Glutamatergic neuron (in vitro differentiated cells): Measurements from ENCODE around the gene CPD. TPM values are rescaled to one million over a fixed set of nuclear protein-coding genes. Genes with fewer than 3 reads are reported as not detected.
"Not testable (repeated sequence)": the region's sequence is repeated elsewhere in the genome, so short reads cannot be mapped to it uniquely, and the experiment has no call there.

ENCODE experiments used
- DNase-seq: peaks from one replicate; pipeline ENCODE4 v3.0.0; 2022
- H3K27ac Mint-ChIP-seq: one replicate; pipeline ENCODE4 v1.8.0; 2020; ENCODE audit warnings: mild to moderate bottlenecking, mixed read lengths, inconsistent platforms; ENCODE audit not compliant: unreplicated experiment
- H3K27me3 Mint-ChIP-seq: one replicate; pipeline ENCODE4 v1.8.0; 2020; ENCODE audit warnings: mild to moderate bottlenecking, moderate library complexity, mixed read lengths, inconsistent platforms; ENCODE audit not compliant: unreplicated experiment
- H3K36me3 Mint-ChIP-seq: one replicate; pipeline ENCODE4 v1.8.0; 2020; ENCODE audit warnings: mild to moderate bottlenecking, mixed read lengths, inconsistent platforms; ENCODE audit not compliant: unreplicated experiment
- H3K4me1 Mint-ChIP-seq: one replicate; pipeline ENCODE4 v1.8.0; 2020; ENCODE audit warnings: mild to moderate bottlenecking, low read depth, mixed read lengths, inconsistent platforms; ENCODE audit not compliant: unreplicated experiment
- H3K4me3 Mint-ChIP-seq: one replicate; pipeline ENCODE4 v1.8.0; 2020; ENCODE audit warnings: mild to moderate bottlenecking, mixed read lengths, inconsistent platforms; ENCODE audit not compliant: unreplicated experiment
- H3K9me3 Mint-ChIP-seq: one replicate; pipeline ENCODE4 v1.8.0; 2020; ENCODE audit warnings: mild to moderate bottlenecking, moderate library complexity, mixed read lengths, inconsistent platforms; ENCODE audit not compliant: unreplicated experiment
- total RNA-seq: library from RNA; stranded (reverse); fragmentation: NEBNext Ultra II Directional; extraction: Animal tissue kit (Norgen Biotek cat#: 25700); gene quantifications from one replicate; pipeline ENCODE4 v1.2.1, GENCODE V29; 2021; ENCODE audit not compliant: unreplicated experiment
- TF ChIP-seq, protein P1 (sequence below): fragments of 200-600 bp; sonication (generic); IDR thresholded peaks from one replicate; pipeline ENCODE4 v1.5.0; 2021; ENCODE audit not compliant: partially characterized antibody, unreplicated experiment

CPD gene
- total RNA-seq, 1 donor from 2014 or later, result 29.8 TPM

DNA sequence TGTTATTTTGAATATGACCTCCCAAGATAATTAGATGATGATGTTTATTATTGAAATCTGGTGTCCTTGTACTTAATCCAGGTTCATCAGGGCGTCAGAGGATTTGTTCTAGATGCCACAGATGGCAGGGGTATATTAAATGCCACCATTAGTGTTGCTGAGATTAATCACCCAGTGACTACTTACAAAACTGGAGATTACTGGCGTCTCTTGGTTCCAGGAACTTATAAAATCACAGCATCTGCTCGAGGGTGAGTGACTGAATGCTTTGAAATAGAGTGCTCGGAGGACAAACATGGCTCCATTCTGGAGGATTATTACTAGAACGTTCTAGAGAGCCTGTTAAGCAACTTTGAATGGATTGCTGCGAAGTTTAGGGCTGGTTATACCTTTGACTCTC, 65.0 kb downstream of the CPD start:
- H3K27me3 Mint-ChIP-seq, result no peaks in the 10 kb centered on the region
- no peaks in the 10 kb centered on the region for H3K9me3 Mint-ChIP-seq
- no peak overlapping the region for H3K27ac Mint-ChIP-seq
- TF ChIP-seq, protein P1, sequence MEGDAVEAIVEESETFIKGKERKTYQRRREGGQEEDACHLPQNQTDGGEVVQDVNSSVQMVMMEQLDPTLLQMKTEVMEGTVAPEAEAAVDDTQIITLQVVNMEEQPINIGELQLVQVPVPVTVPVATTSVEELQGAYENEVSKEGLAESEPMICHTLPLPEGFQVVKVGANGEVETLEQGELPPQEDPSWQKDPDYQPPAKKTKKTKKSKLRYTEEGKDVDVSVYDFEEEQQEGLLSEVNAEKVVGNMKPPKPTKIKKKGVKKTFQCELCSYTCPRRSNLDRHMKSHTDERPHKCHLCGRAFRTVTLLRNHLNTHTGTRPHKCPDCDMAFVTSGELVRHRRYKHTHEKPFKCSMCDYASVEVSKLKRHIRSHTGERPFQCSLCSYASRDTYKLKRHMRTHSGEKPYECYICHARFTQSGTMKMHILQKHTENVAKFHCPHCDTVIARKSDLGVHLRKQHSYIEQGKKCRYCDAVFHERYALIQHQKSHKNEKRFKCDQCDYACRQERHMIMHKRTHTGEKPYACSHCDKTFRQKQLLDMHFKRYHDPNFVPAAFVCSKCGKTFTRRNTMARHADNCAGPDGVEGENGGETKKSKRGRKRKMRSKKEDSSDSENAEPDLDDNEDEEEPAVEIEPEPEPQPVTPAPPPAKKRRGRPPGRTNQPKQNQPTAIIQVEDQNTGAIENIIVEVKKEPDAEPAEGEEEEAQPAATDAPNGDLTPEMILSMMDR, result no peak
- H3K36me3 Mint-ChIP-seq, result no peaks in the 10 kb centered on the region
- H3K4me3 Mint-ChIP-seq, result no peak overlapping the region
- no peak for DNase-seq
- no peaks in the 10 kb centered on the region for H3K4me1 Mint-ChIP-seq

DNA sequence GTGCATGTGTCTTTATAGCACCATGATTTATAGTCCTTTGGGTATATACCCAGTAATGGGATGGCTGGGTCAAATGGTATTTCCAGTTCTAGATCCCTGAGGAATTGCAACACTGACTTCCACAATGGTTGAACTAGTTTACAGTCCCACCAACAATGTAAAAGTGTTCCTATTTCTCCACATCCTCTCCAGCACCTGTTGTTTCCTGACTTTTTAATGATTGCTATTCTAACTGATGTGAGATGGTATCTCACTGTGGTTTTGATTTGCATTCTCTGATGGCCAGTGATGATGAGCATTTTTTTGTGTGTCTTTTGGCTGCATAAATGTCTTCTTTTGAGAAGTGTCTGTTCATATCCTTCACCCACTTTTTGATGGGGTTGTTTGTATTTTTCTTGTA, 67.9 kb downstream of the CPD start:
- H3K27me3 Mint-ChIP-seq, H3K9me3 Mint-ChIP-seq, H3K4me3 Mint-ChIP-seq, H3K36me3 Mint-ChIP-seq, DNase-seq, H3K4me1 Mint-ChIP-seq, H3K27ac Mint-ChIP-seq: not testable (repeated sequence)

DNA sequence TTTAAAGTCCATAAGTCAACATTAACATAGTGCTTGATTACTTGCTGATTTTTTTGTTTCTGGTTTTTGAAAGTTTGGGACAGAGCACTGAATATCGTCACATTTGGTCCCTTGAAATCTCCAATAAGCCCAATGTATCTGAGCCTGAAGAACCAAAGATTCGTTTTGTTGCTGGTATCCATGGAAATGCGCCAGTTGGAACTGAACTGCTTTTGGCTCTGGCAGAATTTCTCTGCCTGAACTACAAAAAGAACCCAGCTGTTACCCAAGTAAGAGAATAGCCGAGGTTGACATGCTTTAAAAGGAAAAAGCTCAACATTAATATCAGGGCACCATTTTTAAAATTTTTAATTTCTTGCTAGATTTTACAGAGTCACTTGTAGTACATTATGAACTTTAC, 70.8 kb downstream of the CPD start:
- Mint-ChIP-seq H3K27ac (no peak overlapping the region), H3K9me3 (peaks cover 3% of the 10 kb centered on the region), H3K4me3 (no peak overlapping the region), H3K27me3 (no peaks in the 10 kb centered on the region), H3K36me3 (peaks cover 5% of the 10 kb centered on the region), H3K4me1 (no peaks in the 10 kb centered on the region)
- DNase-seq, result no peak
- TF ChIP-seq, protein P1, result no peak

DNA sequence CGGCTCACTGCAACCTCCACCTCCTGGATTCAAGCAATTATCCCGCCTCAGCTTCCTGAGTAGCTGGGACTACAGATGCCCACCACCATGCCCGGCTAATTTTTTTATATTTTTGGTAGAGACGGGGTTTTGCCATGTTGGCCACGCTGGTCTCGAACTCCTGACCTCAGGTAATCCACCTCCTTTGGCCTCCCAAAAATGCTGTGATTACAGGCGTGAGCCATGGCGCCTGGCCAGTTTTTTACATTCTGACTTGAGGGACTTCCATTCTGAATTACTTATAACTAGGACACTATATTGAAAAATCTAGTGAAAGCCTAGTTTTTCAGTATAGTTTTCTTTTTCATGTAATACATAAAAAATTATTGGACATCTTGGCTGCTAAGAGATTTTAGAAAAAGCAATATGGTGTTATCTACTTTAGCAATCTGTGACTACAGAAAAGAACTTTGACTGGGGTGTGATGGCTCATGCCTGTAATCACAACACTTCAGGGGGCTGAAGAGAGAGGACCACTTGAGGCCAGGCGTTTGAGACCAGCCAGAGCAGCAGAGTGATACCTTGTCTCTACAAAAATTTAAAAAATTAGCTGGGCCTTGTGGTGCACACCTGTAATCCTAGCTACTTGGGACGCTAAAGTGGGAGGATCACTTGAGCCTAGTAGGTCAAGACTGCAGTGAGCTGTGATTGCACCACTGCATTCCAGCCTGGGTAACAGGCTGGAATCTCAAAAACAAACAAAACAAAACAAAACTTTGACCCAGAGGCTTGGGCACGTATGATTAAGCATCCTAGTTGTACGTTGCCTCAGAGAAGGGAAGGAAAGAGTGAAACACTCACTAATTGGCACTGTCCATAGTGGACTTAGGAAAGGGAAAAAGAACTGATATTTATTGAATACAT, 71.6 kb downstream of the CPD start:
- Mint-ChIP-seq H3K4me3 (no peak overlapping the region), H3K36me3 (peaks cover 6% of the 10 kb centered on the region), H3K9me3 (peaks cover 3% of the 10 kb centered on the region), H3K27ac (no peak overlapping the region), H3K4me1 (no peaks in the 10 kb centered on the region), H3K27me3 (no peaks in the 10 kb centered on the region)
- TF ChIP-seq, protein P1, result no peak
- no peak for DNase-seq

DNA sequence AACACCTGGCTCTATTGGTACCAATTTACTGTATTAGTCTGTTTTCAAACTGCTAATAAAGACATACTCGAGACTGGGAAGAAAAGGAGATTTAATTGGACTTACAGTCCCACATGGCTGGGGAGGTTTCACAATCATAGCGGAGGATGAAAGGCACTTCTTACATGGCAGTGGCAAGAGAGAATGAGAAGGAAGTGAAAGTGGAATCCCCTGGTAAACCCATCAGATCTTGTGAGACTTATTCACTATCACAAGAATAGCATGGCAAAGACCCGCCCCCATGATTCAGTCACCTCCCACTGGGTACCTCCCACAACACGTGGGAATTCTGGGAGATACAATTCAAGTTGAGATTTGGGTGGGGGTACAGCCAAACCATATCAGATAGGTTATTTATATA, 75.9 kb downstream of the CPD start:
- Mint-ChIP-seq H3K4me1 (peaks cover 1% of the 10 kb centered on the region), H3K4me3 (no peak overlapping the region), H3K9me3 (peaks cover 3% of the 10 kb centered on the region), H3K36me3 (peaks cover 6% of the 10 kb centered on the region), H3K27me3 (no peaks in the 10 kb centered on the region), H3K27ac (no peak overlapping the region)
- TF ChIP-seq, protein P1, result no peak
- DNase-seq, result no peak
